IMR-90 (cell line): ENCODE measurements around the gene GPR15LG. TPM values are rescaled to one million over a fixed set of nuclear protein-coding genes. Genes with fewer than 3 reads are reported as not detected.

Experiments used
- ATAC-seq: fragments of 200-7000 bp; cut with Tn5 transposase; 2 replicates; pipeline ENCODE4 v1.9.1; 2020; ENCODE audit warnings: low read depth, mild to moderate bottlenecking, moderate library complexity
- BruUV-seq: library from RNA; stranded (reverse); fragments of 400-500 nt; replicated peaks from 2 replicates; lab custom pipeline; 2021; lab: Mats Ljungman, UMichigan
- CTCF ChIA-PET: fragments of 300-600 bp; formaldehyde crosslinking; extraction: SDS; loops from one replicate; lab custom pipeline; 2021; ENCODE audit warnings: antibody characterized with exemption; lab: Yijun Ruan, JAX
- POLR2A ChIA-PET: fragments of 300-600 bp; sonication (Branson Sonifier 250); formaldehyde crosslinking; loops from one replicate; lab custom pipeline; 2022; ENCODE audit warnings: antibody characterized with exemption; ENCODE audit not compliant: unreplicated experiment; lab: Charles Lee
- DNase-seq: peaks from one replicate; pipeline ENCODE4 v3.0.0; 2013
- H2AFZ ChIP-seq: replicated peaks from 2 replicates; pipeline ENCODE3; 2013; ENCODE audit warnings: low read length, mild to moderate bottlenecking; ENCODE audit not compliant: poor library complexity
- H2AK5ac ChIP-seq: 2 replicates; pipeline ENCODE4 v1.6.1; 2013; ENCODE audit warnings: low read depth, low read length, inconsistent platforms
- H2AK9ac ChIP-seq: replicated peaks from 2 replicates; pipeline ENCODE3; 2013; ENCODE audit warnings: mild to moderate bottlenecking, low read depth, low read length, moderate library complexity; ENCODE audit not compliant: poor library complexity
- H2BK120ac ChIP-seq: 2 replicates; pipeline ENCODE4 v1.6.1; 2013; ENCODE audit warnings: low read depth, low read length, inconsistent platforms
- H2BK15ac ChIP-seq: 3 replicates; pipeline ENCODE4 v1.6.1; 2013; ENCODE audit warnings: low read depth, low read length, inconsistent platforms
- H2BK20ac ChIP-seq: 2 replicates; pipeline ENCODE4 v1.6.1; 2013; ENCODE audit warnings: low read depth, mild to moderate bottlenecking, inconsistent platforms, low read length, moderate library complexity
- H2BK5ac ChIP-seq: 2 replicates; pipeline ENCODE4 v1.6.1; 2013; ENCODE audit warnings: mild to moderate bottlenecking, low read depth, low read length, inconsistent platforms; ENCODE audit not compliant: poor library complexity, severe bottlenecking
- H3K14ac ChIP-seq: replicated peaks from 2 replicates; pipeline ENCODE4 v1.6.1; 2013; ENCODE audit warnings: low read depth, low read length, inconsistent platforms
- H3K18ac ChIP-seq: 2 replicates; pipeline ENCODE4 v1.6.1; 2013; ENCODE audit warnings: low read depth, low read length, control low read depth
- H3K23ac ChIP-seq: 2 replicates; pipeline ENCODE4 v1.6.1; 2013; ENCODE audit warnings: low read depth, low read length, inconsistent platforms
- H3K27ac ChIP-seq: 2 replicates; pipeline ENCODE4 v1.5.1; 2013; ENCODE audit warnings: mild to moderate bottlenecking, control low read depth, low read length; ENCODE audit not compliant: insufficient read depth
- H3K27me3 ChIP-seq: 2 replicates; pipeline ENCODE4 v1.6.1; 2013; ENCODE audit warnings: low read length; ENCODE audit not compliant: control insufficient read depth, insufficient read depth
- H3K36me3 ChIP-seq: 2 replicates; pipeline ENCODE4 v1.6.1; 2013; ENCODE audit warnings: low read length, mixed read lengths; ENCODE audit not compliant: control insufficient read depth, insufficient read depth
- H3K4ac ChIP-seq: 2 replicates; pipeline ENCODE4 v1.6.1; 2013; ENCODE audit warnings: low read depth, low read length, inconsistent platforms
- H3K4me1 ChIP-seq: 2 replicates; pipeline ENCODE4 v1.6.1; 2013; ENCODE audit warnings: low read length, mixed read lengths; ENCODE audit not compliant: control insufficient read depth, insufficient read depth
- H3K4me2 ChIP-seq: 2 replicates; pipeline ENCODE4 v1.6.1; 2013; ENCODE audit warnings: low read depth, mild to moderate bottlenecking, control low read depth, low read length, moderate library complexity
- H3K4me3 ChIP-seq: 2 replicates; pipeline ENCODE4 v1.5.1; 2013; ENCODE audit warnings: low read depth, mild to moderate bottlenecking, control low read depth, low read length, moderate library complexity; ENCODE audit not compliant: insufficient read depth
- H3K56ac ChIP-seq: 2 replicates; pipeline ENCODE4 v1.6.1; 2013; ENCODE audit warnings: low read length, inconsistent platforms; ENCODE audit not compliant: insufficient read depth; ENCODE audit errors: extremely low read depth
- H3K79me1 ChIP-seq, 2 experiments: 2 replicates each; pipeline ENCODE4 v1.6.1; 2013; ENCODE audit warnings: low read length in 2 of 2, inconsistent platforms in 1 of 2, low read depth in 1 of 2
- H3K9ac ChIP-seq: 2 replicates; pipeline ENCODE4 v1.6.1; 2013; ENCODE audit warnings: low read depth, low read length, control low read depth
- H3K9me1 ChIP-seq: 2 replicates; pipeline ENCODE4 v1.6.1; 2013; ENCODE audit warnings: low read length, inconsistent platforms; ENCODE audit not compliant: insufficient read depth
- H3K9me3 ChIP-seq: 2 replicates; pipeline ENCODE4 v1.6.1; 2013; ENCODE audit warnings: low read length; ENCODE audit not compliant: control insufficient read depth, insufficient read depth
- H4K20me1 ChIP-seq: 2 replicates; pipeline ENCODE4 v1.6.1; 2013; ENCODE audit warnings: low read length, inconsistent platforms; ENCODE audit not compliant: insufficient read depth
- H4K5ac ChIP-seq: 2 replicates; pipeline ENCODE4 v1.6.1; 2013; ENCODE audit warnings: mild to moderate bottlenecking, low read depth, low read length, control low read depth
- H4K8ac ChIP-seq, 2 experiments: 2 replicates each; pipeline ENCODE4 v1.6.1; 2013; ENCODE audit warnings: low read depth in 2 of 2, low read length in 2 of 2, control low read depth in 1 of 2, inconsistent platforms in 1 of 2
- H4K91ac ChIP-seq: 2 replicates; pipeline ENCODE4 v1.6.1; 2013; ENCODE audit warnings: low read depth, low read length, inconsistent platforms; ENCODE audit not compliant: insufficient read depth
- BHLHE40 ChIP-seq: fragments of 150-350 bp; IDR thresholded peaks from 2 replicates; pipeline ENCODE4 v1.6.1; 2016; ENCODE audit warnings: mild to moderate bottlenecking, low read depth, low read length
- CEBPB ChIP-seq: IDR thresholded peaks from 2 replicates; pipeline ENCODE4 v1.6.1; 2012; ENCODE audit warnings: low read depth, low read length, improper control_type of control experiment
- CHD1 ChIP-seq: IDR thresholded peaks from 2 replicates; pipeline ENCODE4 v1.6.1; 2012; ENCODE audit warnings: low read depth, low read length, improper control_type of control experiment
- CTCF ChIP-seq: conservative IDR thresholded peaks from 2 replicates; pipeline ENCODE4 v1.5.1; 2012; ENCODE audit warnings: mild to moderate bottlenecking, low read depth, low read length, improper control_type of control experiment
- ELK1 ChIP-seq: fragments of 150-350 bp; IDR thresholded peaks from 2 replicates; pipeline ENCODE4 v1.6.1; 2016; ENCODE audit warnings: low read depth, mild to moderate bottlenecking, low read length, moderate library complexity, borderline replicate concordance
- FOS ChIP-seq: fragments of 150-350 bp; IDR thresholded peaks from 2 replicates; pipeline ENCODE4 v1.6.1; 2016; ENCODE audit warnings: low read depth, low read length
- MAFK ChIP-seq: IDR thresholded peaks from 2 replicates; pipeline ENCODE4 v1.6.1; 2012; ENCODE audit warnings: low read depth, low read length, improper control_type of control experiment
- MAZ ChIP-seq: IDR thresholded peaks from 2 replicates; pipeline ENCODE4 v1.6.1; 2012; ENCODE audit warnings: low read depth, mild to moderate bottlenecking, low read length, improper control_type of control experiment, moderate library complexity, borderline replicate concordance
- MXI1 ChIP-seq: IDR thresholded peaks from 2 replicates; pipeline ENCODE4 v1.6.1; 2012; ENCODE audit warnings: low read depth, mild to moderate bottlenecking, low read length, moderate library complexity, borderline replicate concordance
- NFE2L2 ChIP-seq: fragments of 150-350 bp; IDR thresholded peaks from 2 replicates; pipeline ENCODE4 v1.6.1; 2016; ENCODE audit warnings: low read depth, mild to moderate bottlenecking, low read length
- POLR2A ChIP-seq: IDR thresholded peaks from 2 replicates; pipeline ENCODE4 v1.6.1; 2012; ENCODE audit warnings: mild to moderate bottlenecking, low read depth, low read length
- RAD21 ChIP-seq: IDR thresholded peaks from 2 replicates; pipeline ENCODE4 v1.6.1; 2012; ENCODE audit warnings: low read length, improper control_type of control experiment
- RCOR1 ChIP-seq: IDR thresholded peaks from 2 replicates; pipeline ENCODE4 v1.6.1; 2012; ENCODE audit warnings: mild to moderate bottlenecking, low read length, improper control_type of control experiment; ENCODE audit not compliant: insufficient replicate concordance
- RFX5 ChIP-seq: IDR thresholded peaks from 2 replicates; pipeline ENCODE4 v1.8.0; 2012; ENCODE audit warnings: low read depth, mild to moderate bottlenecking, low read length, moderate library complexity
- SMC3 ChIP-seq: fragments of 150-350 bp; IDR thresholded peaks from 2 replicates; pipeline ENCODE4 v1.6.1; 2016; ENCODE audit warnings: low read depth, mild to moderate bottlenecking, antibody characterized with exemption, low read length, moderate library complexity
- USF2 ChIP-seq: fragments of 150-350 bp; IDR thresholded peaks from 2 replicates; pipeline ENCODE4 v1.6.1; 2017; ENCODE audit warnings: mild to moderate bottlenecking, antibody characterized with exemption, low read length, low read depth
- WGBS, 2 experiments: methylation state at CpG; one replicate each; pipeline versions ENCODE4 v1.1.5 to v1.1.7; 2013; ENCODE audit warnings: missing lambda C conversion rate in 2 of 2; ENCODE audit not compliant: insufficient read length in 1 of 2; ENCODE audit errors: extremely low coverage in 2 of 2; 5-methylcytosine and 5-hydroxymethylcytosine counted together
- dilution Hi-C: fragments of 300-500 bp; cut with HindIII; formaldehyde crosslinking; loops from one replicate; pipeline ENCODE4 v1.14.3; 2018; ENCODE audit warnings: low sequenced_read_pairs; ENCODE audit not compliant: unreplicated experiment
- in situ Hi-C: fragments of 300-500 bp; cut with MboI; formaldehyde crosslinking; loops from 3 replicates; pipeline ENCODE4 v1.14.3; 2019; ENCODE audit warnings: low sequenced_read_pairs, inconsistent platforms, mixed read lengths
- intact Hi-C: fragments of 100-400 bp; cut with micrococcal nuclease; formaldehyde crosslinking; loops from 2 replicates; pipeline ENCODE4 v1.10.0; 2022
- polyA plus RNA-seq, 3 experiments: library from polyadenylated mRNA; depleted of rRNA; stranded (reverse); fragments of >200 nt; gene quantifications; 2 replicates each; pipeline ENCODE4 v1.2.3, GENCODE V29; 2012; ENCODE audit warnings: low replicate concordance in 1 of 3
- total RNA-seq: library from RNA; depleted of rRNA; stranded (reverse); fragments of >200 nt; gene quantifications from 2 replicates; pipeline ENCODE4 v1.2.3, GENCODE V29; 2012

GPR15LG gene
- total and polyA plus RNA-seq, 2 of the 4 experiments (the other 2 are of a cell fraction), result not detected

GRCh38 chr10:84188815-84189214 lies 15.2 kb downstream of the GPR15LG start:
- Histone ChIP-seq H2AK9ac (no peak overlapping the region), H3K4ac (no peak overlapping the region), H3K9me3 (no peaks in the 10 kb centered on the region), H4K8ac (no peak overlapping the region), H3K36me3 (no peaks in the 10 kb centered on the region), H3K9me1 (peaks cover 8% of the 10 kb centered on the region), H3K56ac (no peak overlapping the region), H4K91ac (no peak overlapping the region), H3K18ac (no peak overlapping the region), H3K27me3 (peaks cover 16% of the 10 kb centered on the region), H3K23ac (no peak overlapping the region), H3K14ac (no peak overlapping the region), H3K9ac (no peak overlapping the region), H2BK20ac (no peak overlapping the region), H3K4me1 (no peaks in the 10 kb centered on the region), H2BK120ac (no peak overlapping the region), H2AFZ (no peak overlapping the region), H4K20me1 (no peaks in the 10 kb centered on the region), H3K27ac (no peak overlapping the region), H4K5ac (no peak overlapping the region), H2BK15ac (no peak overlapping the region), H2AK5ac (no peak overlapping the region), H3K4me2 (no peak overlapping the region), H3K4me3 (no peak overlapping the region), H3K79me1 (no peaks in the 10 kb centered on the region), H2BK5ac (no peak overlapping the region)
- ATAC-seq (no peak), DNase-seq (no peak)
- TF ChIP-seq MXI1 (no peak), MAZ (no peak), CHD1 (no peak), BHLHE40 (no peak), FOS (no peak), POLR2A (no peak), USF2 (no peak), ELK1 (no peak), NFE2L2 (no peak), CTCF (no peak), SMC3 (no peak), RFX5 (no peak), RCOR1 (no peak), RAD21 (no peak), MAFK (no peak), CEBPB (no peak)
- POLR2A ChIA-PET, result no interaction called here
- no TSS peak for BruUV-seq
- intact Hi-C loops, result no loop called here
- in situ Hi-C loops, result no loop called here
- CTCF ChIA-PET, result no interaction called here
- WGBS, 2 experiments, result no CpG with 5 or more reads among the region's 3 CpGs
- dilution Hi-C loops, result no loop called here
